Nephron (organoid): ENCODE measurements around the gene MAP2K7.
A peak's percentile ranks its signal among the peaks of the same experiment; 100 is the strongest.

ENCODE experiments used
- H3K27ac Mint-ChIP-seq, 3 experiments: 2 replicates each; pipeline ENCODE4 v1.8.0; 2020; ENCODE audit warnings: mixed read lengths in 3 of 3, mild to moderate bottlenecking in 2 of 3, moderate library complexity in 1 of 3
- H3K27me3 Mint-ChIP-seq: 2 replicates; pipeline ENCODE4 v1.8.0; 2021; ENCODE audit warnings: low read depth, mild to moderate bottlenecking, moderate library complexity, mixed read lengths
- H3K36me3 Mint-ChIP-seq: 2 replicates; pipeline ENCODE4 v1.8.0; 2020; ENCODE audit warnings: low read depth, mixed read lengths
- H3K4me1 Mint-ChIP-seq: 2 replicates; pipeline ENCODE4 v1.8.0; 2020; ENCODE audit warnings: mixed read lengths
- H3K4me3 Mint-ChIP-seq, 3 experiments: 2 replicates each; pipeline ENCODE4 v1.8.0; 2020; ENCODE audit warnings: mild to moderate bottlenecking in 3 of 3, mixed read lengths in 3 of 3, moderate library complexity in 2 of 3
- H3K9me3 Mint-ChIP-seq: 2 replicates; pipeline ENCODE4 v1.8.0; 2020; ENCODE audit warnings: mixed read lengths
- TF ChIP-seq, protein P1 (sequence below), 3 experiments: fragments of 200-600 bp; sonication (generic); IDR thresholded peaks; one replicate each; pipeline ENCODE4 v1.5.0; 2021; ENCODE audit warnings: antibody characterized with exemption in 3 of 3; ENCODE audit not compliant: unreplicated experiment in 3 of 3

MAP2K7 gene

DNA sequence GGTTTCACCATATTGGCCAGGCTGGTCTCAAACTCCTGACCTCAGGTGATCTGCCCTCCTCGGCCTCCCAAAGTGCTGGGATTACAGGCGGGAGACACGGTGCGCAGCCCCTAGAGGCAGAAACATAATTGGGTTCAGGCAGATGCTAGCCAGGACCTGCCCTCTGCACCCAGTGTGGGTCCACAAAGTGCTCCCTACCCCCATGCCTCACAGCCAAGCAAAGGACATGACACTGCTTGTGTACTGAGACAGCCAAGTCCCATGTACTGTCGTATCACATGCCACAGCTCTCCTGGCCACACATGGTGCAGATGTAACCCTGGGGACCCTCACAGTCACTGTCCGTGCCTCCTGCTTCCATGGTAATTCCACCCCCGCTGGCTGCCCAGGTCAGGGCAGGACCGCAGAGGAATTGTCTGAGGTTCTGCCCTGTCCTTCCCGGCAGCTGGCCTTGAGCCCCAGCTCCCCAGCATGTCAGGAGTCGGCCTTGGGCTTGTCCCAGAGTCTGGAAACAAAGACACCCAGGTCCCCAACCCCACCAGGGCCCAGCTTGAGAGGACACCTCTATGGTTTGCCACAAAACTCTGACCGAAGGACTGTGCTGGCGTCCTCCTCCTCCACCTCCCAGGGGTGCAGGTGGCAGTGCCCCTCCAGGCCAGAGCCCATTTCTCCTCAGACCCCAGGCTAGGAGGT lies 37.1 kb upstream of the MAP2K7 start:
- H3K36me3 Mint-ChIP-seq = no peaks in the 10 kb centered on the region
- H3K4me1 Mint-ChIP-seq = peaks cover 6% of the 10 kb centered on the region
- H3K27ac Mint-ChIP-seq = no peak overlapping the region
- H3K4me3 Mint-ChIP-seq = peak overlapping the region in 1 of 3 experiments; percentile 21
- no peaks in the 10 kb centered on the region for H3K9me3 Mint-ChIP-seq
- TF ChIP-seq, protein P1, sequence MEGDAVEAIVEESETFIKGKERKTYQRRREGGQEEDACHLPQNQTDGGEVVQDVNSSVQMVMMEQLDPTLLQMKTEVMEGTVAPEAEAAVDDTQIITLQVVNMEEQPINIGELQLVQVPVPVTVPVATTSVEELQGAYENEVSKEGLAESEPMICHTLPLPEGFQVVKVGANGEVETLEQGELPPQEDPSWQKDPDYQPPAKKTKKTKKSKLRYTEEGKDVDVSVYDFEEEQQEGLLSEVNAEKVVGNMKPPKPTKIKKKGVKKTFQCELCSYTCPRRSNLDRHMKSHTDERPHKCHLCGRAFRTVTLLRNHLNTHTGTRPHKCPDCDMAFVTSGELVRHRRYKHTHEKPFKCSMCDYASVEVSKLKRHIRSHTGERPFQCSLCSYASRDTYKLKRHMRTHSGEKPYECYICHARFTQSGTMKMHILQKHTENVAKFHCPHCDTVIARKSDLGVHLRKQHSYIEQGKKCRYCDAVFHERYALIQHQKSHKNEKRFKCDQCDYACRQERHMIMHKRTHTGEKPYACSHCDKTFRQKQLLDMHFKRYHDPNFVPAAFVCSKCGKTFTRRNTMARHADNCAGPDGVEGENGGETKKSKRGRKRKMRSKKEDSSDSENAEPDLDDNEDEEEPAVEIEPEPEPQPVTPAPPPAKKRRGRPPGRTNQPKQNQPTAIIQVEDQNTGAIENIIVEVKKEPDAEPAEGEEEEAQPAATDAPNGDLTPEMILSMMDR (IDR thresholded peaks at IDR 0.05; ENCODE audit: unreplicated experiment in 3 of 3) = no peak
- peaks cover 47% of the 10 kb centered on the region for H3K27me3 Mint-ChIP-seq

DNA sequence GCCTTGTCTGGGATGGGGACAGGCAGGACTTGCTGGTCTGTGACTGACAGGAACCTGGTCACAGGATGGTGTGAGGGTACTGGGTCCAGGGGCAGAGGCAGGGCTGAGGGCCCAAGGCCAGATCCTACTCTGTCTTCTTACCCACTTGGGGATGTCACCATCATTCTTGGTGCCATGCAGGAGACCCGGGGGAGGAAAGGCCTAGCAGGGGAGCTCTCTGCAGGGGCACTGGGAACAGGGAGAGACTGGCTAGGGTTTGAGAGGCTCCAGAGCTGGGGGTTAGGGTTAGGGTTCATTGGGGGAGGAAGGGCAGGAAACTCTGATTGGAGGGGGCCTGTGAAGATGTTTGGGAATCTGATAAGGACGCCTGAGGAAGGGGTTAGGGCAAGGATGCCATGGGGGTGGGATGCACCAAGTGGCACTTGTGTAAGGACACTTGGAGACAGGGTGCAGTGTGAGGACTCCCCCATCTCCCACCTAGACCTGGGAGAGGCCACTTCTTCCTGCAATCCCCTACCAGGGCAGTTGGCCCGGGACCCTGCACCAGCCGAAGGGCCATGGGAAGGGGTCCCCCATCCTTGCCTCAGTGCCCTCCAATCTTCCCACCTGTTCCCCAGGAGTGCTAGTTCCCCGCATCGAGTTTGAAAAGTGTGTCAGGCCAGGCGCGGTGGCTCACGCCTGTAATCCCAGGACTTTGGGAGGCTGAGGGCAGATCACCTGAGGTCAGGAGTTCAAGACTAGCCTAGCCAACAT lies 36.4 kb upstream of the MAP2K7 start:
- Mint-ChIP-seq H3K4me3 (peak overlapping the region in 1 of 3 experiments; percentile 28), H3K36me3 (no peaks in the 10 kb centered on the region), H3K27me3 (peaks cover 54% of the 10 kb centered on the region), H3K27ac (no peak overlapping the region), H3K4me1 (peaks cover 12% of the 10 kb centered on the region), H3K9me3 (no peaks in the 10 kb centered on the region)
- TF ChIP-seq, protein P1 (IDR thresholded peaks at IDR 0.05; ENCODE audit: unreplicated experiment in 3 of 3) = no peak

DNA sequence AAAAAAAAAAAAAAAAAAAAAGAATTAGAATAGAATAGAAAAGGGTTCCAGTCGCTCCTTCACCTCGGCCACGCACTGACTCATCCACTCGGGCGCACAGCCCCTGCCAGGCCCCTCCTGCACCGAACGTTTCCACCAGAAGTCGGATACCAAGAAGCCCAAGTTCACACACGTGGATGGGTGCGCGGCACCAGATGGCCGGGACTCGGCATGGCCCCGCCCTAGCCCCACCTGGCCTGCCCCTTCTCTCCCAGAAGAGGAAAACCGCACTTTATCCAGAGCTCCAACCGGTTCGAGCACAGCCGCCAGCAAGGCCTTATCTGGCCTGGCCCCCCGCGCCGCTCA lies 35.4 kb upstream of the MAP2K7 start:
- Mint-ChIP-seq H3K4me3 (peak overlapping the region in 2 of 3 experiments; percentile 58 to 72), H3K4me1 (peaks cover 12% of the 10 kb centered on the region), H3K36me3 (no peaks in the 10 kb centered on the region), H3K9me3 (no peaks in the 10 kb centered on the region), H3K27ac (no peak overlapping the region), H3K27me3 (peaks cover 61% of the 10 kb centered on the region)
- TF ChIP-seq, protein P1 (IDR thresholded peaks at IDR 0.05; ENCODE audit: unreplicated experiment in 3 of 3) = no peak

DNA sequence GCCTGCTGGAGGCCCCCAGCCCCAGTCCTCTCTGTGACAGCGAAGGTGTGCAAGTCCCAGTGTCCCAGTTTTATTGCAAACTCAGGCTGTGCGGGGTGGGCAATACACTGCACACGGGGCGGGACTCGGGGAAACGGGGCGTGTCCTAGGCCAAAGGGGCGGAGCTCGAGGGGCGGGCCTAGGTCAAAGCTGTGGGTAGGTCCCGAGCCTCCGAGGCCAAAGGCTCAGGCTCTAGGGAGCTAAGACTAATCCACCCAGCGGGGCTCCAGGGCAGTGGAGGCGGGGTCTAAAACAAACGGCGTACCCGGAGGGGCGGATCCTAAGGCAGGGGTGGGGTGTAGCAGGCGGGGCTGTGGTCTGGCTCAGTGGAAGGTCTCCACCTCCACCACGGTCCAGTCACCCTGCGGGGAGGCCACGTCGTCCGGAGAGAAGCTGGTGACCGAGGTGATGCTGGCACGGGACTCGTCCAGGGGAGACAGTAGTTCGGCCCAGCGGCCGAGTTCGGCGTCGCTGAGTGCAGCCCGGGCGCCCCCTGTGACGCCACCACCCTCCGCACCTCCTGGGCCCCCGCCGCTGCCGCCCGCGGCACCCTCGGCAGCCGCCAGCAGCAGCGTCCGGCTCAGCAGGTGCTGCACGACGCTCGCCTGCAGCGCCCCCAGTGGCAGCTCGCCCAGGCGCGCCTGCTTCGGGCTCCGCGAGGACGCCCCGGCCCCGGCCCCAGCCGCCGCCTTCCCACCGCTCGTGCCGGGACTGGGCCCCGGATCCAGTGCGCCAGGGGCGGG lies 34.8 kb upstream of the MAP2K7 start:
- Mint-ChIP-seq H3K9me3 (no peaks in the 10 kb centered on the region), H3K4me3 (peak overlapping the region; percentile 58 to 72 (median 69)), H3K27ac (peak overlapping the region in 2 of 3 experiments; percentile 51 to 80), H3K36me3 (no peaks in the 10 kb centered on the region), H3K27me3 (peaks cover 64% of the 10 kb centered on the region), H3K4me1 (peaks cover 12% of the 10 kb centered on the region)
- TF ChIP-seq, protein P1 (IDR thresholded peaks at IDR 0.05; ENCODE audit: unreplicated experiment in 3 of 3) = peak; percentile 93 to 95 (median 95)

DNA sequence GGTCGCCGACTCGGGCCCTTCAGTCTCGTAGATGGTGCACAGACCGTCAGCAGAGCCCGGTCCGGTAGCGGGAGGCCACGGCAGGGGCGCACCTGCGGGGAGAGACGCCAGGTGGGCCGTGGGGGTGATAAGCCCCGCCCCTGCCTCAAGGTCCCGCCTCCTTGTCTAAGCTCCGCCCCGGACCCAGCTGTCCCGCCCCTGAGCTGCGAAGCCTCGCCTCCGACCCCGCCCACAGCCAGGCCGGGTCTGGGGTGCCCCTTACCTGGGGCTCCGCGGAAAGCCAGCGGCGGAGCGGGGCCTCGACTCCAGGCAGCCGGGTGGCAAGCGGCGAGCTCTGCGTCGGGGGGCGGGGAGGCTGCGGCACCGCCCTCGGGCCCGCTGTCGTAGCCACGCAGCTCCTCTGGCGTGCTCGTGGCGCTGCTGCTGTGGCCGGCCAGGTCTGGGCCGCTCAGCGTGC lies 34.2 kb upstream of the MAP2K7 start:
- Mint-ChIP-seq H3K4me3 (peak overlapping the region in 2 of 3 experiments; percentile 57 to 69), H3K27me3 (peaks cover 59% of the 10 kb centered on the region), H3K9me3 (no peaks in the 10 kb centered on the region), H3K27ac (no peak overlapping the region), H3K36me3 (no peaks in the 10 kb centered on the region), H3K4me1 (peaks cover 12% of the 10 kb centered on the region)
- TF ChIP-seq, protein P1 (IDR thresholded peaks at IDR 0.05; ENCODE audit: unreplicated experiment in 3 of 3) = peak; percentile 15 to 53 (median 22)
